ENCODE measurements around the gene EXOC3L2. TPM values are rescaled to one million over a fixed set of nuclear protein-coding genes. Genes with fewer than 3 reads are reported as not detected.

The EXOC3L2 gene
- total and polyA plus RNA-seq, 10 of the 15 experiments (the other 5 are each of a cell fraction or from before 2014, with no cell fraction given), result not detected

- ChIA-PET CTCF (interaction anchor here (0.5 to 2.9 kb wide), 17 partner anchors 8 to 395 kb away, joined by 3 to 19 read pairs (median 5); partner anchors contain the start of genes CLASRP and PPP1R37), POLR2A (interaction anchor here (0.5 to 3.8 kb wide), 15 partner anchors 8 to 225 kb away, joined by 3 to 33 read pairs (median 6); partner anchors contain the start of genes CLASRP, CLPTM1, PPP1R37 and RELB), RAD21 (ENCODE audit: unreplicated experiment) (interaction anchor here (0.7 to 2.5 kb wide), 12 partner anchors 8 to 703 kb away, joined by 3 to 21 read pairs (median 4); partner anchors contain the start of genes PPP1R37 and RELB), SMC1A (ENCODE audit: uncharacterized antibody, unreplicated experiment) (interaction anchor here (0.5 to 2.9 kb wide), 9 partner anchors 8 to 299 kb away, joined by 3 to 17 read pairs (median 4); no protein-coding TSS in a partner anchor)
- DNase-seq (ENCODE audit: low read depth, low spot score) (no peak), ATAC-seq (peak; percentile 24), FAIRE-seq (no peak)
- Histone ChIP-seq H3K27ac (ENCODE audit: control insufficient read depth, insufficient read depth) (peak overlapping the region; percentile 79), H3K9me3 (replicated peaks; ENCODE audit: control insufficient read depth, insufficient read depth, low read length) (no peaks in the 10 kb centered on the region), H4K20me1 (ENCODE audit: control insufficient read depth, insufficient read depth) (no peaks in the 10 kb centered on the region), H3K4me3 (peak overlapping the region; percentile 86), H3K9ac (ENCODE audit: control insufficient read depth, insufficient read depth, low read length) (peak overlapping the region; percentile 81), H2AFZ (ENCODE audit: control insufficient read depth, low read depth, low read length) (peak overlapping the region; percentile 78), H3K79me2 (ENCODE audit: control insufficient read depth, insufficient read depth, low read length) (peaks cover 39% of the 10 kb centered on the region), H3K36me3 (ENCODE audit: control insufficient read depth in 2 of 2, insufficient read depth in 2 of 2, low read length in 1 of 2) (peaks cover 0 to 6% of the 10 kb centered on the region in 2 experiments; a peak in 2 of 4 replicates), H3K4me2 (ENCODE audit: control insufficient read depth, insufficient read depth) (peak overlapping the region; percentile 88), H3K4me1 (ENCODE audit: control insufficient read depth, insufficient read depth, low read length) (peaks cover 19% of the 10 kb centered on the region), H3K27me3 (replicated peaks in 1 of 2; ENCODE audit: control insufficient read depth in 2 of 2, insufficient read depth in 2 of 2, low read length in 1 of 2) (no peaks in the 10 kb centered on the region)
- WGBS (ENCODE audit: insufficient coverage, insufficient replicate concordance, low lambda C conversion rate, missing lambda C conversion rate), result 5% methylated on average over 86 of the region's 97 CpGs
- in situ Hi-C loops (cut with MboI), result no loop called here
- intact Hi-C loops (cut with micrococcal nuclease; ENCODE audit: unreplicated experiment), result loop anchor here (5.0 kb wide), 2 partner anchors 87 to 102 kb away; partner anchors contain the start of genes GEMIN7, PPP1R37 and ZNF296
- BruUV-seq (replicated peaks), result TSS peak; percentile 80
- no peak for TF ChIP-seq HDGF (IDR thresholded peaks at IDR 0.05)
- no peak for TF ChIP-seq POU2F2 (IDR thresholded peaks at IDR 0.05; ENCODE audit: borderline replicate concordance, low read depth, low read length)
- TF ChIP-seq RFX5 (IDR thresholded peaks at IDR 0.05; ENCODE audit: low read depth, low read length), result no peak
- peak; percentile 49; the same call in 1 of the 2 replicates for TF ChIP-seq BACH1 (IDR thresholded peaks at IDR 0.05; ENCODE audit: borderline replicate concordance)
- TF ChIP-seq ZSCAN29 (IDR thresholded peaks at IDR 0.05), result no peak
- peak; percentile 93 for TF ChIP-seq NKRF (conservative IDR thresholded peaks at IDR 0.05)
- peak; percentile 46; the same call in 1 of the 2 replicates for TF ChIP-seq YY1 (IDR thresholded peaks at IDR 0.05; ENCODE audit: low read depth, low read length)
- TF ChIP-seq ZNF207 (IDR thresholded peaks at IDR 0.05; ENCODE audit: borderline replicate concordance), result peak; percentile 24; the same call in 1 of the 2 replicates
- peak; percentile 45 for TF ChIP-seq SP1 (IDR thresholded peaks at IDR 0.05; ENCODE audit: low read depth, low read length)
- TF ChIP-seq BHLHE40 (IDR thresholded peaks at IDR 0.05; ENCODE audit: borderline replicate concordance in 1 of 2, low read depth in 2 of 2, low read length in 1 of 2), result peak in 1 of 2 experiments; percentile 47; a peak in 2 of 4 replicates
- TF ChIP-seq CEBPB (IDR thresholded peaks at IDR 0.05; ENCODE audit: borderline replicate concordance in 1 of 2, low read depth in 2 of 2, low read length in 2 of 2), result no peak
- peak; percentile 9; the same call in 1 of the 2 replicates for TF ChIP-seq MLLT1 (IDR thresholded peaks at IDR 0.05)
- no peak for TF ChIP-seq NFYB (IDR thresholded peaks at IDR 0.05; ENCODE audit: insufficient read depth, low read depth, low read length)
- TF ChIP-seq GATAD2B (conservative IDR thresholded peaks at IDR 0.05; ENCODE audit: low read depth), result peak; percentile 79; the same call in 1 of the 2 replicates
- TF ChIP-seq POLR2A (IDR thresholded peaks at IDR 0.05; ENCODE audit: low read depth, low read length), result peak; percentile 74
- TF ChIP-seq SMARCA5 (IDR thresholded peaks at IDR 0.05), result peak; percentile 54; the same call in 1 of the 2 replicates
- TF ChIP-seq ZNF217 (IDR thresholded peaks at IDR 0.05), result 0 out of 2 replicates have a peak, but pooled peaks have one; percentile 32
- peak; percentile 25 for TF ChIP-seq HDAC6 (IDR thresholded peaks at IDR 0.05; ENCODE audit: unreplicated experiment)
- peak; percentile 49; the same call in 1 of the 2 replicates for TF ChIP-seq SIN3A (IDR thresholded peaks at IDR 0.05; ENCODE audit: low read depth, low read length)
These were observed 65.9 kb downstream of the EXOC3L2 start for GRCh38 chr19:45179072-45179891.

All from GM12878 (cell line).